GM21447 (cell line): ENCODE measurements around the gene APOBEC3G.

Experiments used
- ATAC-seq: cut with Tn5 transposase; IDR thresholded peaks from one replicate; pipeline ENCODE4 v1.9.1; 2021; ENCODE audit not compliant: unreplicated experiment

The APOBEC3G gene

GRCh38 chr22:39090426-39091064 lies 13.5 kb downstream of the APOBEC3G start:
- ATAC-seq: no peak

- no peak for ATAC-seq
Observed at GRCh38 chr22:39091126-39092081, 14.3 kb downstream of the APOBEC3G start.

GRCh38 chr22:39092111-39092862 lies 15.2 kb downstream of the APOBEC3G start:
- no peak for ATAC-seq

- ATAC-seq: no peak
Observed at GRCh38 chr22:39094717-39095389, 17.8 kb downstream of the APOBEC3G start.

GRCh38 chr22:39095971-39096370 lies 18.9 kb downstream of the APOBEC3G start:
- ATAC-seq: no peak

GRCh38 chr22:39097098-39098020 lies 20.3 kb downstream of the APOBEC3G start, which contains the start of gene APOBEC3H:
Gene APOBEC3H (plus strand): TSS chr22:39097244. CDS start chr22:39100279, 3,035 bp downstream.
- no peak for ATAC-seq

- no peak for ATAC-seq
Observed at GRCh38 chr22:39098026-39098425, 21.0 kb downstream of the APOBEC3G start.

- no peak for ATAC-seq
Observed at GRCh38 chr22:39098576-39098975, 21.5 kb downstream of the APOBEC3G start.

- no peak for ATAC-seq
Observed at GRCh38 chr22:39101226-39101625, 24.2 kb downstream of the APOBEC3G start.

- no peak for ATAC-seq
Observed at GRCh38 chr22:39103431-39103830, 26.4 kb downstream of the APOBEC3G start.

GRCh38 chr22:39106326-39106725 lies 29.3 kb downstream of the APOBEC3G start:
- ATAC-seq: no peak

GRCh38 chr22:39108487-39108886 lies 31.4 kb downstream of the APOBEC3G start:
- no peak for ATAC-seq

- no peak for ATAC-seq
Observed at GRCh38 chr22:39109361-39109760, 32.3 kb downstream of the APOBEC3G start.

GRCh38 chr22:39110631-39111561 lies 33.8 kb downstream of the APOBEC3G start:
- ATAC-seq: no peak

- no peak for ATAC-seq
Observed at GRCh38 chr22:39114112-39114511, 37.0 kb downstream of the APOBEC3G start.

GRCh38 chr22:39115570-39115969 lies 38.5 kb downstream of the APOBEC3G start:
- ATAC-seq: no peak

- no peak for ATAC-seq
Observed at GRCh38 chr22:39115977-39116621, 39.0 kb downstream of the APOBEC3G start.

GRCh38 chr22:39117585-39118191 lies 40.6 kb downstream of the APOBEC3G start:
- ATAC-seq: peak; percentile 40
